HepG2 (cell line): ENCODE results near the gene ARHGEF12. TPM values are rescaled to one million over a fixed set of nuclear protein-coding genes. Genes with fewer than 3 reads are reported as not detected.

Experiments
- CHD4 ChIP-seq: fragments of 200-600 bp; sonication (generic); IDR thresholded peaks from 2 replicates; pipeline ENCODE4 v1.7.0; 2017; ENCODE audit warnings: mild to moderate bottlenecking, low read length, borderline replicate concordance
- DZIP1 ChIP-seq: sonication (generic); formaldehyde crosslinking; IDR thresholded peaks from 2 replicates; pipeline ENCODE4 v1.5.0; 2020; ENCODE audit warnings: mild to moderate bottlenecking, missing genetic modification reagents
- ZBTB25 ChIP-seq: IDR thresholded peaks from 2 replicates; pipeline ENCODE4 v1.6.1; 2018; ENCODE audit warnings: missing genetic modification reagents
- ZNF687 ChIP-seq: sonication (generic); formaldehyde crosslinking; IDR thresholded peaks from 2 replicates; pipeline ENCODE4 v1.5.1; 2020; ENCODE audit warnings: mild to moderate bottlenecking, missing genetic modification reagents, moderate library complexity
- ZNF761 ChIP-seq: sonication (generic); formaldehyde crosslinking; conservative IDR thresholded peaks from 2 replicates; pipeline ENCODE4 v1.4.0; 2020; ENCODE audit warnings: mild to moderate bottlenecking, missing genetic modification reagents
- ZNF768 ChIP-seq: sonication (generic); formaldehyde crosslinking; IDR thresholded peaks from 2 replicates; pipeline ENCODE4 v1.4.0; 2020; ENCODE audit warnings: missing genetic modification reagents
- polyA plus RNA-seq, 8 experiments: library from polyadenylated mRNA; depleted of rRNA in 3 of 8; stranded (reverse) in 7 of 8; unstranded in 1 of 8; fragments of >200 nt; fragmentation: Illumina TruSeq in 4 of 8; extraction: Trizol in 4 of 8; gene quantifications; 2 replicates each; pipeline versions ENCODE4 v1.2.1 to v1.2.3, GENCODE V29; 2011 to 2016; ENCODE audit warnings: low read depth in 4 of 8, missing spikeins in 1 of 8, mixed read lengths in 1 of 8; ENCODE audit not compliant: insufficient read depth in 1 of 8
- total RNA-seq, 5 experiments: library from RNA; depleted of rRNA; stranded (reverse); fragments of >200 nt; fragmentation: Illumina TruSeq; extraction: Trizol; gene quantifications; 2 replicates each; pipeline ENCODE4 v1.2.3, GENCODE V29; 2016; ENCODE audit warnings: low read depth in 1 of 5
- TF ChIP-seq, protein P1 (sequence below): sonication (generic); formaldehyde crosslinking; IDR thresholded peaks from 2 replicates; pipeline ENCODE4 v1.5.0; 2020; ENCODE audit warnings: missing genetic modification reagents, mild to moderate bottlenecking, borderline replicate concordance
- TF ChIP-seq, protein P2 (sequence below): sonication (generic); formaldehyde crosslinking; IDR thresholded peaks from 2 replicates; pipeline ENCODE4 v1.4.0; 2020; ENCODE audit warnings: missing genetic modification reagents
- TF ChIP-seq, protein P3 (sequence below): sonication (generic); formaldehyde crosslinking; conservative IDR thresholded peaks from 2 replicates; pipeline ENCODE4 v1.4.0; 2020; ENCODE audit warnings: missing genetic modification reagents

Gene ARHGEF12
- total and polyA plus RNA-seq, 2 of the 13 experiments (the other 11 are each of a cell fraction or from before 2014, with no cell fraction given), result 17.9 to 54.4 TPM

- TF ChIP-seq, protein P1, sequence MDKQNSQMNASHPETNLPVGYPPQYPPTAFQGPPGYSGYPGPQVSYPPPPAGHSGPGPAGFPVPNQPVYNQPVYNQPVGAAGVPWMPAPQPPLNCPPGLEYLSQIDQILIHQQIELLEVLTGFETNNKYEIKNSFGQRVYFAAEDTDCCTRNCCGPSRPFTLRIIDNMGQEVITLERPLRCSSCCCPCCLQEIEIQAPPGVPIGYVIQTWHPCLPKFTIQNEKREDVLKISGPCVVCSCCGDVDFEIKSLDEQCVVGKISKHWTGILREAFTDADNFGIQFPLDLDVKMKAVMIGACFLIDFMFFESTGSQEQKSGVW (CRISPR knock-in tag), result no peak; the same call in 1 of the 2 replicates
- TF ChIP-seq DZIP1 (peak; percentile 79; the same call in 1 of the 2 replicates), ZBTB25 (CRISPR knock-in tag) (peak; percentile 98), CHD4 (no peak), ZNF761 (CRISPR knock-in tag) (no peak; the same call in 1 of the 2 replicates), ZNF768 (CRISPR knock-in tag) (peak; percentile 81), ZNF687 (CRISPR knock-in tag) (peak; percentile 90)
- TF ChIP-seq, protein P2, sequence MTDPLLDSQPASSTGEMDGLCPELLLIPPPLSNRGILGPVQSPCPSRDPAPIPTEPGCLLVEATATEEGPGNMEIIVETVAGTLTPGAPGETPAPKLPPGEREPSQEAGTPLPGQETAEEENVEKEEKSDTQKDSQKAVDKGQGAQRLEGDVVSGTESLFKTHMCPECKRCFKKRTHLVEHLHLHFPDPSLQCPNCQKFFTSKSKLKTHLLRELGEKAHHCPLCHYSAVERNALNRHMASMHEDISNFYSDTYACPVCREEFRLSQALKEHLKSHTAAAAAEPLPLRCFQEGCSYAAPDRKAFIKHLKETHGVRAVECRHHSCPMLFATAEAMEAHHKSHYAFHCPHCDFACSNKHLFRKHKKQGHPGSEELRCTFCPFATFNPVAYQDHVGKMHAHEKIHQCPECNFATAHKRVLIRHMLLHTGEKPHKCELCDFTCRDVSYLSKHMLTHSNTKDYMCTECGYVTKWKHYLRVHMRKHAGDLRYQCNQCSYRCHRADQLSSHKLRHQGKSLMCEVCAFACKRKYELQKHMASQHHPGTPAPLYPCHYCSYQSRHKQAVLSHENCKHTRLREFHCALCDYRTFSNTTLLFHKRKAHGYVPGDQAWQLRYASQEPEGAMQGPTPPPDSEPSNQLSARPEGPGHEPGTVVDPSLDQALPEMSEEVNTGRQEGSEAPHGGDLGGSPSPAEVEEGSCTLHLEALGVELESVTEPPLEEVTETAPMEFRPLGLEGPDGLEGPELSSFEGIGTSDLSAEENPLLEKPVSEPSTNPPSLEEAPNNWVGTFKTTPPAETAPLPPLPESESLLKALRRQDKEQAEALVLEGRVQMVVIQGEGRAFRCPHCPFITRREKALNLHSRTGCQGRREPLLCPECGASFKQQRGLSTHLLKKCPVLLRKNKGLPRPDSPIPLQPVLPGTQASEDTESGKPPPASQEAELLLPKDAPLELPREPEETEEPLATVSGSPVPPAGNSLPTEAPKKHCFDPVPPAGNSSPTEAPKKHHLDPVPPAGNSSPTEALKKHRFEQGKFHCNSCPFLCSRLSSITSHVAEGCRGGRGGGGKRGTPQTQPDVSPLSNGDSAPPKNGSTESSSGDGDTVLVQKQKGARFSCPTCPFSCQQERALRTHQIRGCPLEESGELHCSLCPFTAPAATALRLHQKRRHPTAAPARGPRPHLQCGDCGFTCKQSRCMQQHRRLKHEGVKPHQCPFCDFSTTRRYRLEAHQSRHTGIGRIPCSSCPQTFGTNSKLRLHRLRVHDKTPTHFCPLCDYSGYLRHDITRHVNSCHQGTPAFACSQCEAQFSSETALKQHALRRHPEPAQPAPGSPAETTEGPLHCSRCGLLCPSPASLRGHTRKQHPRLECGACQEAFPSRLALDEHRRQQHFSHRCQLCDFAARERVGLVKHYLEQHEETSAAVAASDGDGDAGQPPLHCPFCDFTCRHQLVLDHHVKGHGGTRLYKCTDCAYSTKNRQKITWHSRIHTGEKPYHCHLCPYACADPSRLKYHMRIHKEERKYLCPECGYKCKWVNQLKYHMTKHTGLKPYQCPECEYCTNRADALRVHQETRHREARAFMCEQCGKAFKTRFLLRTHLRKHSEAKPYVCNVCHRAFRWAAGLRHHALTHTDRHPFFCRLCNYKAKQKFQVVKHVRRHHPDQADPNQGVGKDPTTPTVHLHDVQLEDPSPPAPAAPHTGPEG (CRISPR knock-in tag), result peak; percentile 53
- TF ChIP-seq, protein P3, sequence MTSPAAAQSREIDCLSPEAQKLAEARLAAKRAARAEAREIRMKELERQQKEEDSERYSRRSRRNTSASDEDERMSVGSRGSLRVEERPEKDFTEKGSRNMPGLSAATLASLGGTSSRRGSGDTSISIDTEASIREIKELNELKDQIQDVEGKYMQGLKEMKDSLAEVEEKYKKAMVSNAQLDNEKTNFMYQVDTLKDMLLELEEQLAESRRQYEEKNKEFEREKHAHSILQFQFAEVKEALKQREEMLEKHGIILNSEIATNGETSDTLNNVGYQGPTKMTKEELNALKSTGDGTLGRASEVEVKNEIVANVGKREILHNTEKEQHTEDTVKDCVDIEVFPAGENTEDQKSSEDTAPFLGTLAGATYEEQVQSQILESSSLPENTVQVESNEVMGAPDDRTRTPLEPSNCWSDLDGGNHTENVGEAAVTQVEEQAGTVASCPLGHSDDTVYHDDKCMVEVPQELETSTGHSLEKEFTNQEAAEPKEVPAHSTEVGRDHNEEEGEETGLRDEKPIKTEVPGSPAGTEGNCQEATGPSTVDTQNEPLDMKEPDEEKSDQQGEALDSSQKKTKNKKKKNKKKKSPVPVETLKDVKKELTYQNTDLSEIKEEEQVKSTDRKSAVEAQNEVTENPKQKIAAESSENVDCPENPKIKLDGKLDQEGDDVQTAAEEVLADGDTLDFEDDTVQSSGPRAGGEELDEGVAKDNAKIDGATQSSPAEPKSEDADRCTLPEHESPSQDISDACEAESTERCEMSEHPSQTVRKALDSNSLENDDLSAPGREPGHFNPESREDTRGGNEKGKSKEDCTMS (CRISPR knock-in tag), result no peak
Measured at GRCh38 chr11:120335908-120336640, at the start of gene ARHGEF12 (continued).
